ENCODE results near the gene CAV3. TPM values are rescaled to one million over a fixed set of nuclear protein-coding genes. Genes with fewer than 3 reads are reported as not detected.

Gene CAV3
- total RNA-seq (2022; extraction: Qiagen RNA extraction) = 0.16 TPM in 1 of 5 replicates, not detected in the others

GRCh38 chr3:8733332-8734094 is at the start of gene CAV3:
Gene CAV3, plus strand, starts transcription at chr3:8733802. Its CDS starts 75 bp downstream, at chr3:8733877.

GRCh38 chr3:8769088-8769822 is 35.7 kb downstream of the CAV3 start, which contains the start of gene OXTR:
Gene OXTR, minus strand, starts transcription at chr3:8769613. Its CDS starts 1,426 bp downstream, at chr3:8768187.

Other genes with a start within 250 kb of the CAV3 start
- 55.8 to 86.7 TPM (median 71.3 TPM) in 5 replicates for gene LMCD1, start 232.0 kb upstream of the CAV3 start, total RNA-seq (2022; extraction: Qiagen RNA extraction)
- 0.60 to 1.1 TPM (median 1.0 TPM) in 5 replicates for gene SSUH2, start 89.0 kb upstream of the CAV3 start, total RNA-seq (2022; extraction: Qiagen RNA extraction)
- gene OXTR, start 35.8 kb downstream of the CAV3 start, total RNA-seq (2022; extraction: Qiagen RNA extraction) = 8.5 to 10.1 TPM (median 9.5 TPM) in 5 replicates
- gene RAD18, start 229.7 kb downstream of the CAV3 start, total RNA-seq (2022; extraction: Qiagen RNA extraction) = 12.0 to 16.6 TPM (median 13.6 TPM) in 5 replicates